Nephron progenitor cell (in vitro differentiated cells): ENCODE results near the gene ADARB2.
A peak's percentile ranks its signal among the peaks of the same experiment; 100 is the strongest.

Experiments used
- DNase-seq: peaks from one replicate; pipeline ENCODE4 v3.0.0; 2021
- H3K27ac Mint-ChIP-seq: 2 replicates; pipeline ENCODE4 v1.8.0; 2021; ENCODE audit warnings: mild to moderate bottlenecking, moderate library complexity, mixed read lengths
- H3K27me3 Mint-ChIP-seq: 2 replicates; pipeline ENCODE4 v1.8.0; 2021; ENCODE audit warnings: mild to moderate bottlenecking, low read depth, mixed read lengths; ENCODE audit not compliant: poor library complexity
- H3K36me3 Mint-ChIP-seq: 2 replicates; pipeline ENCODE4 v1.8.0; 2021; ENCODE audit warnings: low read depth, mixed read lengths
- H3K4me1 Mint-ChIP-seq: 2 replicates; pipeline ENCODE4 v1.8.0; 2021; ENCODE audit warnings: mixed read lengths
- H3K4me3 Mint-ChIP-seq: 2 replicates; pipeline ENCODE4 v1.8.0; 2021; ENCODE audit warnings: mild to moderate bottlenecking, moderate library complexity, mixed read lengths
- H3K9me3 Mint-ChIP-seq: 2 replicates; pipeline ENCODE4 v1.8.0; 2021; ENCODE audit warnings: mild to moderate bottlenecking, moderate library complexity, mixed read lengths
- TF ChIP-seq, protein P1 (sequence below): fragments of 200-600 bp; sonication (generic); IDR thresholded peaks from 2 replicates; pipeline ENCODE4 v1.5.0; 2021; ENCODE audit warnings: antibody characterized with exemption

The ADARB2 gene

DNA sequence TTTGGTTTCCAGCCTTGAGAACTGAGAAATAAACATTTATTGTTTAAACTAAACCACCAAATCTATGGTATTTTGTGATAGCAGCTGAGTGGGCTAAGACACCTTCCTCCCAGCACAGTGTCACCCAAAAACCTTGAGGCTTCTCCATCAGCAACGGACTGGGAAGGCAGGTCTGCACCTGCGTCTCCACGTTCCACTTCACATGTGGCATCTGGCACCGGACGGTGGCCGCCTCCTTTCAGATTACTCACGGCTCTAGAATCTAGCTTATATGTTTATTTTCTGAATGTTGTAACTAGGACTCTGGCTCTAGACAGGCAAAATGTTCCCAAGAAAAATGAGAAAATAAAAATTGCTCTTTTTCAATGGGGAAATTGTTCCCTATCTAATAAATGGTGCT is 201.0 kb downstream of the ADARB2 start:
- no peak for DNase-seq
- Mint-ChIP-seq H3K27me3 (peaks cover 12% of the 10 kb centered on the region), H3K36me3 (no peaks in the 10 kb centered on the region), H3K9me3 (peaks cover 7% of the 10 kb centered on the region), H3K4me1 (peaks cover 4% of the 10 kb centered on the region), H3K27ac (no peak overlapping the region), H3K4me3 (no peak overlapping the region)
- TF ChIP-seq, protein P1, sequence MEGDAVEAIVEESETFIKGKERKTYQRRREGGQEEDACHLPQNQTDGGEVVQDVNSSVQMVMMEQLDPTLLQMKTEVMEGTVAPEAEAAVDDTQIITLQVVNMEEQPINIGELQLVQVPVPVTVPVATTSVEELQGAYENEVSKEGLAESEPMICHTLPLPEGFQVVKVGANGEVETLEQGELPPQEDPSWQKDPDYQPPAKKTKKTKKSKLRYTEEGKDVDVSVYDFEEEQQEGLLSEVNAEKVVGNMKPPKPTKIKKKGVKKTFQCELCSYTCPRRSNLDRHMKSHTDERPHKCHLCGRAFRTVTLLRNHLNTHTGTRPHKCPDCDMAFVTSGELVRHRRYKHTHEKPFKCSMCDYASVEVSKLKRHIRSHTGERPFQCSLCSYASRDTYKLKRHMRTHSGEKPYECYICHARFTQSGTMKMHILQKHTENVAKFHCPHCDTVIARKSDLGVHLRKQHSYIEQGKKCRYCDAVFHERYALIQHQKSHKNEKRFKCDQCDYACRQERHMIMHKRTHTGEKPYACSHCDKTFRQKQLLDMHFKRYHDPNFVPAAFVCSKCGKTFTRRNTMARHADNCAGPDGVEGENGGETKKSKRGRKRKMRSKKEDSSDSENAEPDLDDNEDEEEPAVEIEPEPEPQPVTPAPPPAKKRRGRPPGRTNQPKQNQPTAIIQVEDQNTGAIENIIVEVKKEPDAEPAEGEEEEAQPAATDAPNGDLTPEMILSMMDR = no peak

- Mint-ChIP-seq H3K4me1 (peaks cover 4% of the 10 kb centered on the region), H3K27me3 (peaks cover 17% of the 10 kb centered on the region), H3K27ac (no peak overlapping the region), H3K36me3 (no peaks in the 10 kb centered on the region), H3K4me3 (no peak overlapping the region), H3K9me3 (peaks cover 7% of the 10 kb centered on the region)
- no peak for DNase-seq
- TF ChIP-seq, protein P1 = no peak
Observed at GRCh38 chr10:1535301-1535965, 201.9 kb downstream of the ADARB2 start.

- H3K27ac Mint-ChIP-seq = no peak overlapping the region
- peaks cover 2% of the 10 kb centered on the region for H3K9me3 Mint-ChIP-seq
- no peak overlapping the region for H3K4me3 Mint-ChIP-seq
- peaks cover 4% of the 10 kb centered on the region for H3K4me1 Mint-ChIP-seq
- H3K27me3 Mint-ChIP-seq = peaks cover 22% of the 10 kb centered on the region
- DNase-seq = no peak
- TF ChIP-seq, protein P1 = no peak
- H3K36me3 Mint-ChIP-seq = no peaks in the 10 kb centered on the region
Observed at GRCh38 chr10:1534820-1535219, 202.5 kb downstream of the ADARB2 start.

DNA sequence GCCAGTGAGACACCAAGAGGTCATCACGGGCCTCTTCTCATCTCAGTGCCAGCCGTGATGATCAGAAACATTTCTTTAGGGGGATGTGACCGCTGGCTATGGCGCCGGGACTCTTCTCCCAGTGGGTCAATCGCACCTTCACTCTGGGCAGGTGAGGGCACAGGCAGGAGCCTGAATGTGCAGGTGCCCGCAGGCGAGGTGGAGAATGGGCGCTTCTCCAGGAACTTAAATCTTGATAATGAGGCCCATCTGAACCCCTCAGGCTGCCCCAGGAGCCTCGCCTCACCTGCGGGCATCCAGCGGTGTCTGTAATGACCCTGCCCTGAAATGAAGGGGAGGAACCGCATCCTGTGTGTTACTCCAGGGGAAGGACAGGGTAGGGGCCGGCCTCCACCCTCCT is 204.7 kb downstream of the ADARB2 start:
- peak overlapping the region; percentile 42 for H3K27ac Mint-ChIP-seq
- H3K4me1 Mint-ChIP-seq = peaks cover 4% of the 10 kb centered on the region
- H3K9me3 Mint-ChIP-seq = no peaks in the 10 kb centered on the region

GRCh38 chr10:1531883-1532597 is 205.3 kb downstream of the ADARB2 start:
- Mint-ChIP-seq H3K36me3 (no peaks in the 10 kb centered on the region), H3K4me3 (no peak overlapping the region), H3K9me3 (no peaks in the 10 kb centered on the region), H3K4me1 (peaks cover 10% of the 10 kb centered on the region), H3K27ac (peak overlapping the region; percentile 42), H3K27me3 (peaks cover 39% of the 10 kb centered on the region)
- no peak for DNase-seq
- TF ChIP-seq, protein P1 = no peak

More for the DNA sequence above, 204.7 kb downstream of the ADARB2 start:
- H3K4me3 Mint-ChIP-seq = no peak overlapping the region
- TF ChIP-seq, protein P1 = no peak
- H3K27me3 Mint-ChIP-seq = peaks cover 37% of the 10 kb centered on the region
- no peak for DNase-seq
- H3K36me3 Mint-ChIP-seq = no peaks in the 10 kb centered on the region
